A549 (cell line): ENCODE results near the gene SERINC4. TPM values are rescaled to one million over a fixed set of nuclear protein-coding genes. Genes with fewer than 3 reads are reported as not detected.
"Not testable (repeated sequence)": the region's sequence is repeated elsewhere in the genome, so short reads cannot be mapped to it uniquely, and the experiment has no call there.

Experiments used
- ATAC-seq, 2 experiments: fragments of 200-7000 bp in 1 of 2; fragments of >200 bp in 1 of 2; cut with Nextera tagmentation in 1 of 2; cut with Tn5 transposase in 1 of 2; 3 replicates each; pipeline versions ENCODE4 v1.8.0 to v1.9.1; 2018 to 2020; ENCODE audit warnings: mild to moderate bottlenecking in 1 of 2, moderate library complexity in 1 of 2
- CTCF ChIA-PET: fragments of 300-600 bp; sonication (Branson Sonifier 250); formaldehyde crosslinking; extraction: SDS; loops from one replicate; lab custom pipeline; 2021; ENCODE audit warnings: antibody characterized with exemption, inconsistent platforms; lab: Yijun Ruan, JAX
- POLR2A ChIA-PET: fragments of 350-600 bp; formaldehyde crosslinking; extraction: SDS; loops from one replicate; lab custom pipeline; 2021; ENCODE audit warnings: antibody characterized with exemption, inconsistent platforms; lab: Yijun Ruan, JAX
- DNase-seq, 2 experiments: peaks; one replicate each; pipeline versions ENCODE4 v3.0.0 to v3.0.0-alpha.2; 2011 to 2016; ENCODE audit warnings: low read depth in 1 of 2, low spot score in 1 of 2
- FAIRE-seq: peaks from 2 replicates; lab custom pipeline; 2011; peaks lifted over from hg19 to GRCh38; lab: Jason Lieb, UNC
- H3K27ac ChIP-seq, 2 experiments: fragments of >200 bp; sonication (Bioruptor Twin); formaldehyde crosslinking; 3 replicates each; pipeline ENCODE4 v1.5.1; 2016 to 2017
- H3K4me1 ChIP-seq: fragments of >200 bp; sonication (Bioruptor Twin); formaldehyde crosslinking; 3 replicates; pipeline ENCODE4 v1.6.1; 2016
- H3K4me2 ChIP-seq: fragments of >200 bp; sonication (Bioruptor Twin); formaldehyde crosslinking; 3 replicates; pipeline ENCODE4 v1.6.1; 2016
- H3K4me3 ChIP-seq: fragments of >200 bp; sonication (Bioruptor Twin); formaldehyde crosslinking; 3 replicates; pipeline ENCODE4 v1.5.1; 2016
- H3K9me3 ChIP-seq: fragments of >200 bp; sonication (Bioruptor Twin); formaldehyde crosslinking; 3 replicates; pipeline ENCODE4 v1.6.1; 2016
- BHLHE40 ChIP-seq: IDR thresholded peaks from 2 replicates; pipeline ENCODE4 v1.6.1; 2012; ENCODE audit warnings: low read depth, low read length, inconsistent platforms
- CBX8 ChIP-seq: fragments of 200-600 bp; sonication (generic); IDR thresholded peaks from 2 replicates; pipeline ENCODE4 v1.6.1; 2016
- EHF ChIP-seq: fragments of 250-450 bp; sonication (Bioruptor Pico); IDR thresholded peaks from 2 replicates; pipeline ENCODE4 v1.5.0; 2020; ENCODE audit warnings: mild to moderate bottlenecking
- HES2 ChIP-seq: fragments of >200 bp; sonication (Bioruptor Twin); formaldehyde crosslinking; IDR thresholded peaks from 2 replicates; pipeline ENCODE4 v1.6.1; 2016
- MYC ChIP-seq: IDR thresholded peaks from 2 replicates; pipeline ENCODE4 v1.6.1; 2012; ENCODE audit warnings: mild to moderate bottlenecking, inconsistent platforms, low read length, improper control_type of control experiment, borderline replicate concordance
- NR3C1 ChIP-seq: fragments of >200 bp; sonication (Bioruptor Twin); formaldehyde crosslinking; IDR thresholded peaks from 3 replicates; pipeline ENCODE4 v1.6.1; 2017
- RARB ChIP-seq: fragments of 250-450 bp; sonication (Bioruptor Pico); IDR thresholded peaks from 2 replicates; pipeline ENCODE4 v1.8.0; 2021; ENCODE audit warnings: mild to moderate bottlenecking, moderate library complexity
- RCOR1 ChIP-seq: fragments of 150-350 bp; IDR thresholded peaks from 2 replicates; pipeline ENCODE4 v1.6.1; 2014; ENCODE audit warnings: antibody characterized with exemption, low read length, low read depth
- RNF2 ChIP-seq: fragments of 200-600 bp; sonication (generic); IDR thresholded peaks from 2 replicates; pipeline ENCODE4 v1.6.1; 2016; ENCODE audit warnings: low read depth, mild to moderate bottlenecking, antibody characterized with exemption, moderate library complexity, borderline replicate concordance
- ZC3H11A ChIP-seq: fragments of 450-650 bp; IDR thresholded peaks from 2 replicates; pipeline ENCODE4 v1.6.1; 2014; ENCODE audit warnings: antibody characterized with exemption, mild to moderate bottlenecking
- ZFP36 ChIP-seq: fragments of 450-650 bp; IDR thresholded peaks from 2 replicates; pipeline ENCODE4 v1.6.1; 2014; ENCODE audit warnings: borderline replicate concordance; ENCODE audit not compliant: partially characterized antibody
- WGBS: methylation state at CpG from one replicate; pipeline ENCODE4 v1.1.6; 2017; ENCODE audit errors: missing lambda C conversion rate; 5-methylcytosine and 5-hydroxymethylcytosine counted together
- polyA plus RNA-seq, 4 experiments: library from polyadenylated mRNA; depleted of rRNA in 3 of 4; stranded (reverse); fragments of >200 nt; fragmentation: RNase III in 1 of 4; extraction: RNeasy Plus Mini Kit Qiagen cat#74134 plus additional on column Dnase treatment in 1 of 4; gene quantifications; 2 replicates in 3 of 4; 3 replicates in 1 of 4; pipeline ENCODE4 v1.2.3, GENCODE V29; 2011 to 2017
- TF ChIP-seq, protein P1 (sequence below): fragments of >200 bp; sonication (Bioruptor Twin); formaldehyde crosslinking; IDR thresholded peaks from 3 replicates; pipeline ENCODE4 v1.6.1; 2016
- TF ChIP-seq, protein P2 (sequence below): IDR thresholded peaks from 2 replicates; pipeline ENCODE4 v1.6.1; 2012; ENCODE audit warnings: low read depth, borderline replicate concordance
- TF ChIP-seq, protein P3 (sequence below): IDR thresholded peaks from 2 replicates; pipeline ENCODE4 v1.6.1; 2012

Gene SERINC4
- polyA plus RNA-seq, 2 of the 4 experiments (the other 2 are of a cell fraction) = 0.04 to 0.05 TPM

GRCh38 chr15:43808960-43809678 is 9.1 kb upstream of the SERINC4 start:
- DNase-seq (no peak), FAIRE-seq (no peak), ATAC-seq (no peak)
- CTCF ChIA-PET = no interaction called here
- Histone ChIP-seq H3K4me1 (peaks cover 8% of the 10 kb centered on the region), H3K9me3 (no peaks in the 10 kb centered on the region), H3K4me3 (no peak overlapping the region), H3K4me2 (no peak overlapping the region), H3K27ac (no peak overlapping the region)
- 94% methylated on average over 6 of the region's 6 CpGs for WGBS
- TF ChIP-seq RARB (CRISPR knock-in tag) = no peak
- TF ChIP-seq, protein P1, sequence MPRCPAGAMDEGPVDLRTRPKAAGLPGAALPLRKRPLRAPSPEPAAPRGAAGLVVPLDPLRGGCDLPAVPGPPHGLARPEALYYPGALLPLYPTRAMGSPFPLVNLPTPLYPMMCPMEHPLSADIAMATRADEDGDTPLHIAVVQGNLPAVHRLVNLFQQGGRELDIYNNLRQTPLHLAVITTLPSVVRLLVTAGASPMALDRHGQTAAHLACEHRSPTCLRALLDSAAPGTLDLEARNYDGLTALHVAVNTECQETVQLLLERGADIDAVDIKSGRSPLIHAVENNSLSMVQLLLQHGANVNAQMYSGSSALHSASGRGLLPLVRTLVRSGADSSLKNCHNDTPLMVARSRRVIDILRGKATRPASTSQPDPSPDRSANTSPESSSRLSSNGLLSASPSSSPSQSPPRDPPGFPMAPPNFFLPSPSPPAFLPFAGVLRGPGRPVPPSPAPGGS = no peak
- POLR2A ChIA-PET = interaction anchor here (1.6 kb wide), 1 partner anchor 9 kb away, joined by 4 read pairs; the partner anchor contains the start of genes HYPK and SERINC4

GRCh38 chr15:43808435-43808950 is 8.5 kb upstream of the SERINC4 start:
- POLR2A ChIA-PET = no interaction called here
- CTCF ChIA-PET = no interaction called here

GRCh38 chr15:43802676-43803075 is 2.7 kb upstream of the SERINC4 start:
- POLR2A ChIA-PET, H3K4me3 ChIP-seq, H3K4me2 ChIP-seq, H3K9me3 ChIP-seq, ATAC-seq, DNase-seq, CTCF ChIA-PET, H3K27ac ChIP-seq, FAIRE-seq: not testable (repeated sequence)
- 96% methylated on average over 7 of the region's 7 CpGs for WGBS
- peaks cover 20% of the 10 kb centered on the region; the same call in 2 of the 3 replicates for H3K4me1 ChIP-seq

More at GRCh38 chr15:43808435-43808950, 8.5 kb upstream of the SERINC4 start:
- Histone ChIP-seq H3K4me3 (no peak overlapping the region), H3K4me1 (peaks cover 5% of the 10 kb centered on the region), H3K4me2 (no peak overlapping the region), H3K9me3 (no peaks in the 10 kb centered on the region), H3K27ac (no peak overlapping the region)
- 91% methylated on average over 5 of the region's 5 CpGs for WGBS
- no peak for DNase-seq
- FAIRE-seq = no peak
- TF ChIP-seq, protein P2, sequence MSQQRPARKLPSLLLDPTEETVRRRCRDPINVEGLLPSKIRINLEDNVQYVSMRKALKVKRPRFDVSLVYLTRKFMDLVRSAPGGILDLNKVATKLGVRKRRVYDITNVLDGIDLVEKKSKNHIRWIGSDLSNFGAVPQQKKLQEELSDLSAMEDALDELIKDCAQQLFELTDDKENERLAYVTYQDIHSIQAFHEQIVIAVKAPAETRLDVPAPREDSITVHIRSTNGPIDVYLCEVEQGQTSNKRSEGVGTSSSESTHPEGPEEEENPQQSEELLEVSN = no peak
- TF ChIP-seq RCOR1 (no peak), BHLHE40 (no peak), CBX8 (no peak), ZFP36 (no peak), ZC3H11A (no peak), NR3C1 (no peak), EHF (CRISPR knock-in tag) (no peak), MYC (no peak), RNF2 (no peak), HES2 (no peak)
- TF ChIP-seq, protein P3, sequence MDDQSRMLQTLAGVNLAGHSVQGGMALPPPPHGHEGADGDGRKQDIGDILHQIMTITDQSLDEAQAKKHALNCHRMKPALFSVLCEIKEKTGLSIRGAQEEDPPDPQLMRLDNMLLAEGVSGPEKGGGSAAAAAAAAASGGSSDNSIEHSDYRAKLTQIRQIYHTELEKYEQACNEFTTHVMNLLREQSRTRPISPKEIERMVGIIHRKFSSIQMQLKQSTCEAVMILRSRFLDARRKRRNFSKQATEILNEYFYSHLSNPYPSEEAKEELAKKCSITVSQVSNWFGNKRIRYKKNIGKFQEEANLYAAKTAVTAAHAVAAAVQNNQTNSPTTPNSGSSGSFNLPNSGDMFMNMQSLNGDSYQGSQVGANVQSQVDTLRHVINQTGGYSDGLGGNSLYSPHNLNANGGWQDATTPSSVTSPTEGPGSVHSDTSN = no peak
- TF ChIP-seq, all 56 proteins: peak for 0
- no peak for ATAC-seq
